Left forelimb (tissue), 1 donor: ENCODE data around the gene AQP2.

Experiments
- DNase-seq: peaks from one replicate; pipeline ENCODE4 v3.0.0-alpha.2; 2018; ENCODE audit warnings: low spot score

AQP2 gene

GRCh38 chr12:49920241-49920914 is 30.2 kb upstream of the AQP2 start:
- no peak for DNase-seq

GRCh38 chr12:49920915-49921286 is 29.6 kb upstream of the AQP2 start:
- DNase-seq = no peak

- DNase-seq = no peak
Measured at GRCh38 chr12:49921299-49921698, 29.2 kb upstream of the AQP2 start.

- no peak for DNase-seq
Measured at GRCh38 chr12:49921936-49922335, 28.6 kb upstream of the AQP2 start.

- DNase-seq = no peak
Measured at GRCh38 chr12:49922349-49923034, 28.0 kb upstream of the AQP2 start.

GRCh38 chr12:49923035-49923644 is 27.4 kb upstream of the AQP2 start:
- no peak for DNase-seq

- DNase-seq = no peak
Measured at GRCh38 chr12:49923880-49924556, 26.5 kb upstream of the AQP2 start.

GRCh38 chr12:49924628-49925246 is 25.8 kb upstream of the AQP2 start:
- DNase-seq = no peak

GRCh38 chr12:49925433-49926204 is 24.9 kb upstream of the AQP2 start:
- DNase-seq = no peak

GRCh38 chr12:49928471-49928870 is 22.1 kb upstream of the AQP2 start:
- DNase-seq = no peak

GRCh38 chr12:49929581-49929980 is 21.0 kb upstream of the AQP2 start:
- no peak for DNase-seq

GRCh38 chr12:49930515-49931288 is 19.8 kb upstream of the AQP2 start:
- DNase-seq = no peak

GRCh38 chr12:49932023-49932422 is 18.5 kb upstream of the AQP2 start:
- no peak for DNase-seq

- DNase-seq = no peak
Measured at GRCh38 chr12:49932533-49933130, 17.9 kb upstream of the AQP2 start.

GRCh38 chr12:49933796-49934195 is 16.7 kb upstream of the AQP2 start:
- DNase-seq = no peak

- DNase-seq = no peak
Measured at GRCh38 chr12:49934505-49934904, 16.0 kb upstream of the AQP2 start.

GRCh38 chr12:49936925-49937324 is 13.6 kb upstream of the AQP2 start:
- DNase-seq = no peak

- no peak for DNase-seq
Measured at GRCh38 chr12:49937639-49938300, 12.8 kb upstream of the AQP2 start.

- no peak for DNase-seq
Measured at GRCh38 chr12:49939307-49939706, 11.2 kb upstream of the AQP2 start.

GRCh38 chr12:49939707-49940106 is 10.8 kb upstream of the AQP2 start:
- DNase-seq = no peak
